Measurements from ENCODE around the gene RBM15B. TPM values are rescaled to one million over a fixed set of nuclear protein-coding genes. Genes with fewer than 3 reads are reported as not detected.

The RBM15B gene
- total and polyA plus RNA-seq, 2 donors (not counting 1 experiment from before 2014, with no cell fraction given) = 10.8 to 29.5 TPM

DNA sequence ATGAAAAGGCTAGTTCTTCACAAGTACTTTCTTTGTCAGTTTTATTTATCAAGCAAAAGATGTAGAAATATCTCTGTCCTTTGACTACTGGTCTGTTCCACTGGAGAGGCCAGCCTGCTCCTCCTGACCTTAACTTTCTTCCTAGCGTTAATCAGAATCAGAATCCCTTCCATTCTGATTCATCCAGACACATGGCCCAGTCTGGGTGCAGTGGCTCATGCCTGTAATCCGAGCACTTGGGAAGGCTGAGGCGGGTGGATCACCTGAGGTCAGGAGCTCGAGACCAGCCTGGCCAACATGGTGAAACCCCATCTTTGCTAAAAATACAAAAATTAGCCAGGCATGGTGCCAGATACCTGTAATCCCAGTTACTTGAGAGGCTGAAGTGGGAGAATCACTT lies 38.0 kb upstream of the RBM15B start:
- Histone ChIP-seq H3K9ac (ENCODE audit: low read length) (no peak overlapping the region), H3K79me2 (ENCODE audit: control insufficient read depth, insufficient read depth, low read length) (no peaks in the 10 kb centered on the region), H3K4me1 (ENCODE audit: control insufficient read depth in 2 of 2, insufficient read depth in 2 of 2, low read length in 2 of 2) (no peaks in the 10 kb centered on the region), H3K27me3 (replicated peaks in 1 of 4; ENCODE audit: control extremely low read depth in 1 of 4, control insufficient read depth in 3 of 4, insufficient read depth in 4 of 4, low read length in 3 of 4) (no peaks in the 10 kb centered on the region), H3K4me3 (ENCODE audit: control extremely low read depth in 1 of 5, extremely low read depth in 1 of 5, insufficient read depth in 1 of 5, low read depth in 2 of 5, low read length in 4 of 5) (no peak overlapping the region), H4K20me1 (ENCODE audit: control insufficient read depth, insufficient read depth, low read length, poor library complexity, severe bottlenecking) (no peaks in the 10 kb centered on the region), H3K36me3 (replicated peaks in 1 of 2; ENCODE audit: control extremely low read depth in 1 of 2, control insufficient read depth in 1 of 2, extremely low read depth in 1 of 2, insufficient read depth in 2 of 2, low read length in 1 of 2) (no peaks in the 10 kb centered on the region), H3K9me3 (ENCODE audit: control extremely low read depth in 1 of 3, control insufficient read depth in 2 of 3, insufficient read depth in 1 of 3, low read length in 2 of 3) (no peaks in the 10 kb centered on the region), H3K27ac (ENCODE audit: low read length in 2 of 2) (no peak overlapping the region), H3K4me2 (replicated peaks; ENCODE audit: low read depth, low read length, poor library complexity, severe bottlenecking) (no peak overlapping the region), H2AFZ (ENCODE audit: insufficient read depth, low read depth, low read length, poor library complexity, severe bottlenecking) (no peak overlapping the region)
- intact Hi-C loops (cut with micrococcal nuclease) = no loop called here
- peaks cover 19% of the 10 kb centered on the region for H3K27me3 Mint-ChIP-seq
- no peak overlapping the region for H3K4me3 Mint-ChIP-seq
- ATAC-seq (ENCODE audit: low read depth) = no peak
- no peaks in the 10 kb centered on the region for H3K9me3 Mint-ChIP-seq (ENCODE audit: insufficient read depth)
- POLR2A ChIA-PET = no interaction called here
- H3K27ac Mint-ChIP-seq = no peak overlapping the region
- no peak for DNase-seq
- CTCF ChIA-PET = no interaction called here
- 92% methylated on average over 4 of the region's 4 CpGs for WGBS (ENCODE audit: insufficient coverage)
- no peaks in the 10 kb centered on the region for H3K4me1 Mint-ChIP-seq
- no peak for TF ChIP-seq EZH2 (IDR thresholded peaks at IDR 0.05; ENCODE audit: borderline replicate concordance, insufficient read depth, low read depth, low read length, poor library complexity, severe bottlenecking)
- TF ChIP-seq, protein P1, sequence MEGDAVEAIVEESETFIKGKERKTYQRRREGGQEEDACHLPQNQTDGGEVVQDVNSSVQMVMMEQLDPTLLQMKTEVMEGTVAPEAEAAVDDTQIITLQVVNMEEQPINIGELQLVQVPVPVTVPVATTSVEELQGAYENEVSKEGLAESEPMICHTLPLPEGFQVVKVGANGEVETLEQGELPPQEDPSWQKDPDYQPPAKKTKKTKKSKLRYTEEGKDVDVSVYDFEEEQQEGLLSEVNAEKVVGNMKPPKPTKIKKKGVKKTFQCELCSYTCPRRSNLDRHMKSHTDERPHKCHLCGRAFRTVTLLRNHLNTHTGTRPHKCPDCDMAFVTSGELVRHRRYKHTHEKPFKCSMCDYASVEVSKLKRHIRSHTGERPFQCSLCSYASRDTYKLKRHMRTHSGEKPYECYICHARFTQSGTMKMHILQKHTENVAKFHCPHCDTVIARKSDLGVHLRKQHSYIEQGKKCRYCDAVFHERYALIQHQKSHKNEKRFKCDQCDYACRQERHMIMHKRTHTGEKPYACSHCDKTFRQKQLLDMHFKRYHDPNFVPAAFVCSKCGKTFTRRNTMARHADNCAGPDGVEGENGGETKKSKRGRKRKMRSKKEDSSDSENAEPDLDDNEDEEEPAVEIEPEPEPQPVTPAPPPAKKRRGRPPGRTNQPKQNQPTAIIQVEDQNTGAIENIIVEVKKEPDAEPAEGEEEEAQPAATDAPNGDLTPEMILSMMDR (IDR thresholded peaks at IDR 0.05) = no peak

DNA sequence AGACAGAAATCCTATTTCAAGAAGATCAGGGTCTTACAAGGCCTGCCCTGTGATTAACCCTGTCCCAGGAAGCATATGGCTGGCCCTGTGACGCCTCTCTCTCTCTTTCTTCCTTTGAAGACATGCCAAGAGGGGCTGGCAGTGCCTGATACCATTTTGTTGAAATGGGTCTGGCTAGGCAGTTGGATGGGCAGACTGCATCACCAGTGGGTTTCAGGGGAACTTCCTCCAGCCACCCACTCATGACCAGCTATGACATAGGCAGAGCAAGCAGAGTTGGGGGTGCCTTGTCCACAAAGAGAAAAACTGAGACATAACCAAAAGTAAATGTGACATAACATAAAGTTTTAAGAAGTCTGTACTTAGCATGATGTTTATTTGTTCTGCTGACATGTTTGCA lies 37.4 kb upstream of the RBM15B start:
- CTCF ChIA-PET = no interaction called here
- no peaks in the 10 kb centered on the region for H3K9me3 Mint-ChIP-seq (ENCODE audit: insufficient read depth)
- no peaks in the 10 kb centered on the region for H3K79me2 ChIP-seq (ENCODE audit: control insufficient read depth, insufficient read depth, low read length)
- intact Hi-C loops (cut with micrococcal nuclease) = no loop called here
- no peak overlapping the region for H3K27ac Mint-ChIP-seq
- WGBS (ENCODE audit: insufficient coverage) = no CpG with 5 or more reads among the region's 1 CpG
- H3K9me3 ChIP-seq (ENCODE audit: control extremely low read depth in 1 of 3, control insufficient read depth in 2 of 3, insufficient read depth in 1 of 3, low read length in 2 of 3) = no peaks in the 10 kb centered on the region
- POLR2A ChIA-PET = no interaction called here
- no peaks in the 10 kb centered on the region for H3K4me1 Mint-ChIP-seq
- ATAC-seq (ENCODE audit: low read depth) (no peak), DNase-seq (no peak)
- H3K27ac ChIP-seq (ENCODE audit: low read length in 2 of 2) = no peak overlapping the region
- H3K4me2 ChIP-seq (replicated peaks; ENCODE audit: low read depth, low read length, poor library complexity, severe bottlenecking) = no peak overlapping the region
- no peak overlapping the region for H3K4me3 ChIP-seq (ENCODE audit: control extremely low read depth in 1 of 5, extremely low read depth in 1 of 5, insufficient read depth in 1 of 5, low read depth in 2 of 5, low read length in 4 of 5)
- peaks cover 16% of the 10 kb centered on the region for H3K27me3 Mint-ChIP-seq
- H3K4me1 ChIP-seq (ENCODE audit: control insufficient read depth in 2 of 2, insufficient read depth in 2 of 2, low read length in 2 of 2) = no peaks in the 10 kb centered on the region
- H3K36me3 ChIP-seq (replicated peaks in 1 of 2; ENCODE audit: control extremely low read depth in 1 of 2, control insufficient read depth in 1 of 2, extremely low read depth in 1 of 2, insufficient read depth in 2 of 2, low read length in 1 of 2) = no peaks in the 10 kb centered on the region
- H4K20me1 ChIP-seq (ENCODE audit: control insufficient read depth, insufficient read depth, low read length, poor library complexity, severe bottlenecking) = no peaks in the 10 kb centered on the region
- no peak for TF ChIP-seq EZH2 (IDR thresholded peaks at IDR 0.05; ENCODE audit: borderline replicate concordance, insufficient read depth, low read depth, low read length, poor library complexity, severe bottlenecking)
- no peaks in the 10 kb centered on the region for H3K27me3 ChIP-seq (replicated peaks in 1 of 4; ENCODE audit: control extremely low read depth in 1 of 4, control insufficient read depth in 3 of 4, insufficient read depth in 4 of 4, low read length in 3 of 4)
- no peak overlapping the region for H3K4me3 Mint-ChIP-seq
- no peak overlapping the region for H3K9ac ChIP-seq (ENCODE audit: low read length)
- no peak overlapping the region for H2AFZ ChIP-seq (ENCODE audit: insufficient read depth, low read depth, low read length, poor library complexity, severe bottlenecking)
